ENCODE results near the gene STX8.
"Not testable (repeated sequence)": the region's sequence is repeated elsewhere in the genome, so short reads cannot be mapped to it uniquely, and the experiment has no call there.

The STX8 gene

DNA sequence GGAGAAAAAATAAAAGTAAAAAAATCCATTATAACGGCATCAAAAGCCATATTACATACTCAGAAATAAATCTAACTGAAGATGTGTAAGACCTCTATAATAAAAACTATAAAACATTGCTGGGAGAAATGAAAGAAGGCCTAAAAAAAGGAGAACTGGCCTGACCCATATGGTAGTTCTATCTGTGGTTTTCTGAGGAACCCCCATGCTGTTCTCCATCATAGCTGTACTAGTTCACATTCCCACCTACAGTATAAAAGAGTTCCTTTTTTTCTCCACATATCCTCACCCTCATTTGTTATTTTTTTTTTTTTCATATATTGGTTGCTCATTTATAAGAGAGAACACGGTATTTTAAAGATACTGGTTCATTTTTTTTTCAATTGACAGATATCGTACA is 191.8 kb downstream of the STX8 start:
- ATAC-seq (no peak), DNase-seq (no peak)

DNA sequence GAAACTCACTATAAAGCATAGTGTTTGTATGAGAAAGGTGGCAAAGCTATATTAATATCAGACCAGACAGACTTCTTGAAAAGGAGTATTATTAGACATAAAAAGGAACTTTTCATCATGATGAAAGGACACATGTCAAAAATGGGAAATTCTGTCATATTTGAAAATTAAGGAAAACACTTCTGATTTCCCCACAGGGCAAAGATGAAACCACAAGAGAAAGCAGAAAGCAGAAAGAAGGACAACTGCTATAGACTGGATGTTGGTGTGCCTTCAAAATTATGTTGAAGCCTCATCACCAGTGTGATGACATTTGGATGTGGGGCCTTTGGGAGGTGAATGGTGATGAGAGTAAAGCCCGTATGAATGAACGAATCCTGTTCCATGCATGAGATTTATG is 193.0 kb downstream of the STX8 start:
- no peak for ATAC-seq
- DNase-seq, result no peak

DNA sequence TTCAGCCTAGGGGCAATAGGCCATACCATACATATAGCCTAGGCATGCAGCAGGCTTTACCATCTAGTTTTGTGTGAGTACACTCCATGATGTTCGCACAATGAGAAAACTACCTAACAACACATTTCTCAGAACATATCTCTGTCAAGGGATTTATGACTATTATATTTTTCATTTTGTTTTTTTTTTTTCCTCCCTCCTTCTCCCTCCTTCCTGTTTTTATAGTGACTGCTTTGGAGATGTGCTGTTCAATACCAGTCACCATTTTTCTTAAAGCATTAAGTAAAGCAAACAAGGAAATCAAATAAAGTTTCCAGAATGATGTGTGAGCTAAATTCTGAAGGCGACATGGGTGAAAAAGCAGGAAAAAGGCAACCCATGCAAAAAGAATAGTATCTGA is 194.6 kb downstream of the STX8 start:
- ATAC-seq (no peak), DNase-seq (no peak)

DNA sequence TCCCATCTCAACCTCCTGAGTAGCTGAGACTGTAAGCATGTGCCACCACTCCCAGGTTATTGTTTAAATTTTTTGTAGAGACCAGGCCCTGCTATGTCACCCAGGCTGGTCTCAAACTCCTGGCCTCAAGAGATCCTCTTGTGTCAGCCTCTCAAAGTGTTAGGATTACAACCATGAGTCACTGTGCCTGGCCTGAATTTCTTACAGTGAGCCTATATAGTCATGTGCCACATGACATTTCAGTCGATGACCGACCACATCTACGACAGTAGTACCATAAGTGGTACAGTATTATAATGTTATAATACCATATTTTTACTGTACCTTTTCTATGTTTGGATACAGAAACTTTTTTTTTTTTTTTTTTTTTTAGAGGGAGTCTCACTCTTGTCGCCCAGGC is 195.3 kb downstream of the STX8 start:
- no peak for DNase-seq

DNA sequence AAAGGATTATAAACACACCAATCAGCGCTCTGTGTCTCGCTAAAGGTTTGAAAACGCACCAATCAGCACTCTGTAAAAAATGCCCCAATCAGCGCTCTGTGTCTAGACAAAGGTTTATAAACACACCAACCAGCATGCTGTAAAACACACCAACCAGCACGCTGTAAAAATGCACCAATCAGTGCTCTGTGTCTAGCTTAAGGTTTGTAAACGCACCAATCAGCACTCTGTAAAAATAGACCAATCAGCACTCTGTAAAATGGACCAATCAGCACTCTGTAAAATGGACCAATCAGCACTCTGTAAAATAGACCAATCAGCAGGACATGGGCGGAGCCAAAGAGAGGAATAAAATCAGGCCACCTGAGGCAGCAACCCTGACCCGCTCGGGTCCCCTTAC is 199.4 kb downstream of the STX8 start:
- not testable (repeated sequence) for DNase-seq, ATAC-seq

More for the DNA sequence above, 195.3 kb downstream of the STX8 start:
- no peak for ATAC-seq

DNA sequence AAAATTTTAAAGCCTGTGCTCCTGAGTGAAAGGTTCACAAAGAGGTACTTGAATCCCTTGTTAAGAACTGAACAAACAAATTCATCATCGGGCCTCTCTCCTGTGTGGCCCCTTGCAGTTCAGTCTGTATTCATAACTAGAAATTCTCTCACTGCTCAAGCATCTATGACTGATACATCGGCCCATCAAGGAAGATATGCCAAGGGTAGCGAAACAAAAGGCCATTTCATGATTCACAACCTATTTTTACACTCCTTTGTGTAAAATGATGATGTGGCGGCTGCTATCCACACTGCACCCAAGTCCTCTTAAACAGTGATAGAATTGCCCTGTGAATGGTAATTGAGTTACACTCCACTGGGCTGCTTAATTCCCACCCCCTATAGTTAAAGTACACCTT is 204.6 kb downstream of the STX8 start:
- DNase-seq (no peak), ATAC-seq (peak; percentile 89)

DNA sequence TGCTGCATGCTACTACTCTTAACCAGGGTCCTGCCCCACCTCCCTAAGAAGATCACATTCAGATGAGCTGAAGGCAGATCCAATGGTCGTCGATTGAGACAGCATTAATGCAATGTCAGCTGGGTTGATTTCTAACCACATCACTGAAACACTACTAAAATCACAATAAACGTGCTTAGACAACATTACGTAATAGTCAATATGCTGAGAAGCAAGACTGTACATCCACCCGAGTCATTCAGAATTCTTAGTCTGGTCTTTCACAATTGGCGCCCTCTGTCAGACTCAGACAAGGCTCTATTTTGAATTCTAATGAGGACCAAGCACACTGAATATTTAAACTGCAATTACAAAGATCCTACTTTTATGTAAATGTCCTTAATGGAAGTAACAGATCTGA is 205.2 kb downstream of the STX8 start:
- DNase-seq (no peak), ATAC-seq (no peak)

DNA sequence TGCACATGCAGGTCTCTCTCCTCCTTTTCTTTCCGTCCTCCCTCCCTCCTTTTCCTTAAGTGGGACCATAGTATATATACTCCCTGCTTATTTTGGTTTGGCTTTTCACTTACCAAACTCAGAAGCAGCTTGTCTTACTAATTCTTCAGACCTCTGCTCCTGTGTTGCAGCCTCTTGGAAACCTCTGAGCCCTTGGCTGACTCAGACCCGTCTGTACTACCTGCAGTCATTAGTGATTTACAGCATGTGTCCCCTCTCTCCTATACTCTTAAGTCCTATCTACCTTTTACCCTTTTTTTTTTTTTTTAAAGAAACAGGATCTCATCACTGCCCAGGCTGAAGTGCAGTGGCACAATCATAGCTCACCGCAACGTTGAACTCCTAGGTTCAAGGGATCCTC is 207.0 kb downstream of the STX8 start:
- ATAC-seq, result no peak

DNA sequence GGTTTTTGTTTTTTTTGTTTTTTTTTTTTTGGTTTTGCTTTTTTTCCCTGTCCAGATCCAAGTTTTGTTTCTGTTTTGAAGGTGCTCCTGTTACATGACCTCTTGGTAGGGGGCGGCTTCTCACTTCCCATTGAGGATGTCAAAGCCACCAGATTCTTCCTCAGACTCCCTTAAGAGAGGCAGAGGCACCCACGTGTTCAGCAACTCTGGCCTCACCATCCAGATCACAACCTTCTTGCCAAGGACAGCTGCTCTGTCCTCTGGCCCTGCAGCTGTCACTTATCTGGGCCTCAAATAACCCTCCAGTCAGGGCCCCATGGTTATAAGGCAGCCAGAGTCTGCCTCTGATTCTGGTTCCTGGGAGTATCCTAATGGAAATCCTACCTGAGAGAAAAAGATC is 208.5 kb downstream of the STX8 start:
- no peak for ATAC-seq

More for the DNA sequence above, 207.0 kb downstream of the STX8 start:
- no peak for DNase-seq

DNA sequence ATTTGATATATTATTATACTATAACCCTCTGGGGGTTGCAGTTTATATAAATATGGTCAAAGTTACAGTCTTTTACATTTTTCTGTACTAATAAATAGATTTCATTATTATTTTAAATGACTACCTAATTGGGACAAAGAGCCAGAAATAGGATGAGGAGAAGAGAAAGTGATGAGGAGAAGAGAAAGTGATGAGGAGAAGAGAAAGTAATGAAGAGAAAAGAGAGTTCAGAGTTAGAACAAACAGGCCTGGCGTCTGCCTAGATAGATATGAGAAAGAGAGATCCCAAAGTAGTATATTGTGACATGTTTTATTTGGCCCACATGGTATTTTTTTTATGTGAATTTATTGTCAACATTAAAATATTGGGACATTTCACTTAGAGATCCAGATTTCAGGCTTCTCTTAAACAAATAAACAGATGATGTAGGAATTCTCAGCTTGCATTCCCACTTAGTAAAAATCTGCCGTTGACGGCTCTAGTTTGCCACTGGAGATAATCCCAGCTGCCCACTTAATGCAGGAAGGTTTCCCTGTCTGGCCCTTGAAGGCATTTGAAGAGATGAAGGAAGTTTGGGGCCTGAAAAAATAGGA is 210.7 kb downstream of the STX8 start:
- DNase-seq (no peak), ATAC-seq (no peak)

More for the DNA sequence above, 208.5 kb downstream of the STX8 start:
- no peak for DNase-seq

DNA sequence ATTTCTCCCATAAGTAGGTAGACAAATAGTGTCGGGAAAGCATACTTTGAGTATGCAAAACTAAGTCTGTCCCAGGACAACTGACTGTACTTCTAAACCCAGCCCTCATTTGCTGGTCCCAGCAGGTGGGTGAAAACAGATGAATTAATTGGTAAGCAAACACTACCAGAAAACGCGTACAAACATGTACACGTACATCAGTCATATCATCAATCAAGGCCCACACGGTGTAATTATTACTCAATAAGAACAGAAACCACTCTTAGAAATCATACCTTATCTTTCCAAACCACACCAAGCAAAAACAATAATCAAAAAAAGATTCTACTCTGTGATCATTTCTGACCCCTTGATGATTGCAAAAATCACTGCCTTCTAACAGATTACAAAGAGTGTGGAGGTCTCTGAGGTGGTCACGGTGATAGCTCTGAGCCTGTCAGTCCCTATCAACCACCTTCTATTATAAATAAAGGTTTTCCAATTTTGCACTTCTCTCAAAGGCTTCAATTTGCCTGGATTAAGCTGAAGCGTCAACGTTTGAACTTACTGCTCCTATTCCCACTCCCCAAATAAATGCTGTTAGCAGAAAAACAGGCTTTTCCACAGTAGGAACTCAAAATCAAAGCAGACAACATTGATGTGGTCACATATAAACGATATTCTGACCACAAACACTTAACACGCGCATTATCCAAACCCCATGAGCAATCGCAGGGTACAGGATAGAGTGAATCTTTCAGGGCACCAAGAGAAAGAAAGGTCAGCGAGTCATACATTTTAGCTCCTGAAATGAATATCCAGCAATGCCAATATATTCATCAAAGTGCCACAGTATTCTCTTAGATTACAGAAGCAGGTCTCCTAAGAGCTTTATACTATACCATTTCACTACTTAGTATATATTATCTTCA is 211.9 kb downstream of the STX8 start:
- ATAC-seq (peak; percentile 97), DNase-seq (peak; percentile 29)

DNA sequence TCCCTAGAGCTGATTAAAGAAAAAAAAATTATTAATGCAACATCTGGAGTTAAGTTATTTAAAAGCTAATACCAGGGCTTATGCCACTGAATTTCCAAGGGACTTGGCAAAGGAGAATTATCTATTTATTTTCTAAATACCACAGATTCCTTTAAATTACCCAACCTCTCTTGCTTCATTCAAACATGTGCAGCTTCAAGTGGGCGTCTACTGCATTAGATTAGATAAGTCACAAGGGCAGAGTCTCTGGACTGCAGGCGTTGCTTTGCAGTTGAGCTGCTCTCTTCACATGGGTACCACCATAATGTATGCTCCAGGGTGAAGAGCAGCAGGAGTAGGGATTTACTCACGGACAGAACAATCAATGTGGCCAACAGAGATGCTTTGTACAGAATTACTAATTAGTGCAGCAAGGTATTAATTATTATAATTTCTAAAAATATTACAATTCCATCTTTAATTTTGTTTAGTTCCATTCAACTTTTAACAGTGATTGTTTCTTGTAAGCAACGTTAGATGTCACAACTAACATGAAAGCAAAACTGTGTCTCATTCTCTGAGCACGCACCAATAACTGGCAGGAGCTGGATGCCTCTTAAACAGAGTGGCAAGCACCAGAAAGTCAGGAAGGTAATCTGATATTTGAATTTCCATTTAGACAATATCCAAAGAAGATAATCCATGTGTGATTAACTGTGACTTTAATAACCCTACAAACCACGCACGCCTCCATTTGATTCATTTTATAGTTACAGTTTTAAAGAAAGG is 214.2 kb downstream of the STX8 start:
- ATAC-seq (no peak), DNase-seq (no peak)

DNA sequence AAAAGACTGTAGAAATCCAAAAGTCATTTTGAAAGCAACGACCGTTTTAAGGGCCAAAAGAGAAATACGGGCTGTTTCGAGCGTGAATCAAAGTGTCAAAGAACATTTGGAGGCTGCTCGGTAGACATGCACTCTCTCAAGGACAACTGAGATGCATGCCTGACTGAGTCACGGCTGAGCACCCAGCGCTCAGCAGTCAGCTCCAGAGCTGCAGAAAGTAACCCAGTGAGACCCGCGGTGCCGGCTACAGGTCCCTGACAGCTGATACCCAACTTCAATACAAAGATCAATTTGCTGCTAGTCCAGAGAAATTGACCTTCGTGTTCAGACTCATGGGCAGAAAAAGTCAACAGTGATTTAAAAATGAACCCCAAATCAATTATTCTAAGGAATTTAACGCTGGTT is 214.9 kb downstream of the STX8 start:
- ATAC-seq (no peak), DNase-seq (no peak)

DNA sequence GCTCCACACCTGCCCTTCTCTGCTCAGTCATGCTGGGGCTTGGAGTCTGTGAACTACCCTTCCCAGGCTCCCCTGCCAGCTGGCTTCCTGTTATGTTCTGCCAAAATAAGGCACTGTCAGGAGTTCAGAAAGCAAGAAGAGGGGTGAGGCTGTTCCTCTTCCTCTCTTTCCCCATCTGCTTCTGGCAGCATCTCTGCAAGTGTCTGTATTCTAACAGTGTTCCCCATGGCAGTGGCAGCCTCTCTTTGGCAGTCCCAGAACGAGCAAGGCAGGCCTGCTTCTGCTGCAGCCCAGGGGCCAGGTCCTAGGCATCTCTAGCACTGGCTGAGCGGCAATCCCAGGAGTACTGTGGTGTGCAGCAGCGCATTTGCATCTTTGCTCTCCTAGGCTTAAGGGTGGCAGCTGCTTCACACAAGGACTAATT is 219.1 kb downstream of the STX8 start:
- DNase-seq (no peak), ATAC-seq (no peak)

DNA sequence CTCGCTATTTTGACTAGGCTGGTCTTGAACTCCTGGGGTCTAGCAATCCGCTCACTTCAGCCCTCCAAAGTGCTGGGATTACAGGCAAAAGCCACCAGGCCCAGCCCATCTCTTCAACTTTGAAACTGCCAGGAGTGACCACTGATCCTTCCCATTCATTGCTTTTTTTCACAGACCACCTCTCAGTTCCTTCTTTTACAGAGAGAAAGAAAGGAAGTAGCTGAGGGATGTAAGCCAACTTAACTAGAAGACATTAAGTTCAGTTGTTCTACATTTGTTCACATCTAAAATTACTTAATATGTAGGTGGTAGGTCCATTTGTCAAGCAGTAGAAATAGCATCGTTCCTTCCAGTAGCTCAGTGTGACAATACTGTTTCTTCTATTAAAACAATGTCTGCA is 219.8 kb downstream of the STX8 start:
- DNase-seq (no peak), ATAC-seq (no peak)

DNA sequence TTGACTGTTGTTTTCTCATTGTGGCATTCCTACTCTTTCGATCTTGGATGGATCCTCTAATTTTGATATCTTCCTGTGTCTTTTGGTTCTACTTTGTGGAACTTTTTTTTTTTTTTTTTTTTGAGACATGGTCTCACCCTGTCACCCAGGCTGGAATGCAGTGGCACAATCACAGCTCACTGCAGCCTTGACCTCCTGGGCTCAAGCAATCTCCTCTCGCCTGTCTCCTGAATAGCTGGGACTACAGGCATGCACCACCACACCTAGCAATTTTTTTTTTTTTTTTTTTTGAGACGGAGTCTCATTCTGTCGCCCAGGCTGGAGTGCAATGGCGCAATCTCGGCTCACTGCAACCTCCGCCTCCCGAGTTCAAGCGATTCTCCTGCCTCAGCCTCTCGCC is 220.4 kb downstream of the STX8 start:
- not testable (repeated sequence) for ATAC-seq

DNA sequence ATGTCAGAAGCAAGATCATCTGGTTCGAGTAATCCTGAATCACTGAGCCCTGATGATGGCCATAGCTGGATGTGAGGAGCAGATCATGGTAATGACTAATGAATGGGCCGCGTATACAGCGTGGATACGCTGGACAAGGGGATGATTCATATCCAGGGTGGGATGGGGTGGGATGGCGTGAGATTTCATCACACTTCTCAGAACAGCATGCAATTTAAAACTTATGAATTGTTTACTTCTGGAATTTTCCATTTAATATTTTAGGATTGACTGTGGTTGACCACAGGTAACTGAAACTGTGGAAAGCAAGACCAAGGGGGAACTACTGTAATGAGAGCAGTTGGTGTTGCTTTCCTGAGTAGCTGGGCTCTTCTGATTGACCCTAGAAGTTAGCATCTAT is 225.5 kb downstream of the STX8 start:
- DNase-seq (no peak), ATAC-seq (peak; percentile 60)

More for the DNA sequence above, 220.4 kb downstream of the STX8 start:
- not testable (repeated sequence) for DNase-seq

DNA sequence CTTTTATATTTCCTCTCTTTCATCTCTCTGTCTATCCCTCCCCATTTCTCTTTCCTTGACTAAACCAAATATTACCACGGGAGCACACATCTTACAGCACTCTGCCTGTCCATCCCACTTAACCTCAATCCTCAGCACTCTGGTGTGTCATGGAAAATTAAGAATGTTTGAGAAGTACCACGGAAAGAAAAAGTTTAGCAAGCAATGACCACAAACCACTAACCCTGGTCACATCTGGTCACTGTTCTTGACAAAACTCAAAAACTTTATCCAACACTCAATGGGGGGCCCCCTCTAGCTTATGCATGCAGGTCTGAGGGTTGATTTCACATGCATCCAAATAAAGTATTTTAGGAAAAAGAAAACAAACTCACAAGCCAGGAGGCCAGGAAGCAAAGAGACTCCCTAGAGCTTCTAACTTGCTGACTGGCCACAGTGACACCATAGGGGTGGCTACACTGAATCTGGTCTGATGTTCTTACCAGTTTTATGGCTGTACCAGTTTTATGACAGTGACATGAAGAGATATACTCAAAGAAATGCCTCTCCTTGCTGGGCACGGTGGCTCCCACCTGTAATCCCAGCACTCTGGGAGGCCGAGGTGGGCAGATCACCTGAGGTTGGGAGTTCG is 229.2 kb downstream of the STX8 start:
- peak; percentile 33 for DNase-seq
- peak; percentile 84 for ATAC-seq

DNA sequence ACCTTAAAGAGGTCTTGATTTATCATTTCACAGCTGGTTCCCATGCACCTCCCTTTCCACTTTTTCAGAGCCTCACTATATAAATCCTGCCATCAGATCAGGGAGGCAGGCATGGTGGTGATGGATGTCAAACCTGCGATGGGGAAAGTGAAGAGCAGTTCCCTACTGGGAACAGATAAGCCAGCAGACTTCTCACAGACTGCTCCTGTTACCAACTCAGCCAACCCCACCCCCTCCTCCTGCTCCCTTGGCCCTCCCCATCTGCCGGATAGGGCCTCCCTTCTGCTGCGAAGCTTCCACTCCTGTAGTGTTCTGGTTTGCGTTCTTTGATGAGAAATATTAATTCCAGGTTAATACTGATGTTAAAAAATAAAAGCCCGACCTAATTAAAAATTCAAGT is 232.1 kb downstream of the STX8 start:
- DNase-seq, result no peak
- ATAC-seq, result no peak

DNA sequence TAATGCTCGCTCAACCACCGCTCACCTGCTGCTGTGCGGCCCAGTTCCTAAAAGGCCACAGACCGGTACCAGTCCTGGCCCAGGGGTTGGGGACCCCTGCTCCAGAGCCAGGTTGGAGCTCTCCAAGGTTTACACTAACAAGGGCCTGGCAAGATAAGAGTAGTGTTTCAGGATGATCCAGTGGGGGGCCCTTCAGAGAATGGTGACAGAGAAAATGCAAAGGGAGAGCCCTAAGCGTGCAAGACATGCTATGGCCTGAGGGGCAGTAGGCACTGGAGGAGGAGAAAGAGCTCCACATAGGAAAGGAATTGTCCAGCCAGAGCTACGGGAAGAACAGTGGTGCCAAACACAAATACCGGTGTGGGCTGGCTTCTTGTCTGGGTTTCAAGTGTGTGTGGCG is 233.4 kb downstream of the STX8 start:
- ATAC-seq (no peak), DNase-seq (no peak)

DNA sequence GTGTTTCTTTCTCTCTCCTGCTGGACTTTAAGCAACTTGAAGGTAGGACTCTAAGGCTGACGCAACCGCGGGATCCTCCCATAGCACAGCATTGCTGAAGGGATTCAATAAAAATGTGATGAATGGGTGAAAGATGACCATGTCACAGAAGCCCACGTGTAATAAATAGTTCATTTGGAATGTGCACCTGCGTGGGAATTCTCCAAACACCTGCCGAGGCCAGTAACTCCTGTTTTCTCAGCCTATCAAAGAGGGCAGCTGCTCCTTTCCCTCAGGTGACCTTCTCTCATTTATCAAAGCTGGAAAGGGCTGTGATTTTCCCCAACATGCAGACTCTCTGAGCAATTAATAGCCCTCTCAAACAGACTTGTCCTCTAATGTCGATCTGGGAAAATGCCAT is 235.7 kb downstream of the STX8 start:
- no peak for DNase-seq
- no peak for ATAC-seq

DNA sequence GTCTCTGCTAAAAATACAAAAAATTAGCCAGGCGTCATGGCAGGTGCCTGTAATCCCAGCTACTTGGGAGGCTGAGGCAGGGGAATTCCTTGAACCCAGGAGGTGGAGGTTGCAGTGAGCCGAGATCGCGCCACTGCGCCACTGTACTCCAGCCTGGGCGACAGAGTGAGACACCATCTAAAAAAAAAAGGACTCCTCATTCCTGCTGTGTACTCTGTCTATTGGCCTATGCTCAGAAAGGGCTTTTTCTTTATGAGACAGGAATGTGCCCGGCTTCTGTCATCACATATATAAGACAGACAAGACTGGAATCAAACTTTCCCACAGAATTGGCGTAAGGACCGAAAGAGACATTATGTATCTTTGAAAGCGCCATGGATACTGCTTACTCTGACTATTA is 236.1 kb downstream of the STX8 start:
- not testable (repeated sequence) for ATAC-seq

More for the DNA sequence above, 236.1 kb downstream of the STX8 start:
- DNase-seq, result not testable (repeated sequence)

Measured in stimulated activated naive CD8-positive, alpha-beta T cell treated with anti-CD3 and anti-CD28 coated beads, Interleukin-15, Interleukin-2, amounts not matched to agents 100 U/mL and 50 U/mL, for 24 hours (primary cell).